Neural progenitor cell (in vitro differentiated cells): ENCODE measurements around the gene PEMT.

ENCODE experiments used
- CTCF ChIP-seq: fragments of 200-600 bp; sonication (generic); IDR thresholded peaks from 2 replicates; pipeline ENCODE4 v1.5.1; 2017; ENCODE audit warnings: antibody characterized with exemption, mild to moderate bottlenecking
- EZH2 ChIP-seq: fragments of 200-600 bp; sonication (generic); IDR thresholded peaks from 2 replicates; pipeline ENCODE4 v1.6.1; 2017; ENCODE audit warnings: antibody characterized with exemption, mild to moderate bottlenecking, moderate library complexity
- EZH2phosphoT487 ChIP-seq: fragments of 200-600 bp; sonication (generic); IDR thresholded peaks from 2 replicates; pipeline ENCODE4 v1.6.1; 2017; ENCODE audit warnings: antibody characterized with exemption

- TF ChIP-seq CTCF (peak; percentile 6), EZH2 (no peak), EZH2phosphoT487 (no peak)
These were observed at the start of gene PEMT for GRCh38 chr17:17591355-17592298.
